HS-27A (cell line): ENCODE results near the gene NTHL1.
"Not testable (repeated sequence)": the region's sequence is repeated elsewhere in the genome, so short reads cannot be mapped to it uniquely, and the experiment has no call there.

ENCODE experiments used
- DNase-seq: peaks from one replicate; pipeline ENCODE4 v3.0.0-alpha.2; 2012; ENCODE audit warnings: low read depth, missing footprints

The NTHL1 gene

DNA sequence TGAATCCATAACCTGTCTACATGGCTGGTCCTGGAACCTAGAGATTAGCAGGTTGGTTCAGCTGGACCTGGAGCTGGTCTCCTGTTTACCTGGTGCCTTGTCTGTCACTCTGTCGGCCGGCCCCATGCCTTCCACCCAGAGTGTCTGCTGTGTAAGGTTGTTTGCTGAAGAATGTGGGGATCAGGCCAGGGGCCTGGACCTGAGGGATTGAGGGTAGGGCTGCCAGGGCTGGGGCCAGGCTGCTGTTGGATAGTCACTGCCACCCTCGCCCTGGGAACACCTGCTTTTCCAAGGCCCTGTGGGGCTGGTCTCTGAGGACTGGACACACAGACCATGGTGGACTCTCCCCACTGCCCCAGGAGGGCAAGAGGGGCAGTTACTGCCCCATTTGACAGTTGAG, 19.5 kb downstream of the NTHL1 start:
- no peak for DNase-seq

DNA sequence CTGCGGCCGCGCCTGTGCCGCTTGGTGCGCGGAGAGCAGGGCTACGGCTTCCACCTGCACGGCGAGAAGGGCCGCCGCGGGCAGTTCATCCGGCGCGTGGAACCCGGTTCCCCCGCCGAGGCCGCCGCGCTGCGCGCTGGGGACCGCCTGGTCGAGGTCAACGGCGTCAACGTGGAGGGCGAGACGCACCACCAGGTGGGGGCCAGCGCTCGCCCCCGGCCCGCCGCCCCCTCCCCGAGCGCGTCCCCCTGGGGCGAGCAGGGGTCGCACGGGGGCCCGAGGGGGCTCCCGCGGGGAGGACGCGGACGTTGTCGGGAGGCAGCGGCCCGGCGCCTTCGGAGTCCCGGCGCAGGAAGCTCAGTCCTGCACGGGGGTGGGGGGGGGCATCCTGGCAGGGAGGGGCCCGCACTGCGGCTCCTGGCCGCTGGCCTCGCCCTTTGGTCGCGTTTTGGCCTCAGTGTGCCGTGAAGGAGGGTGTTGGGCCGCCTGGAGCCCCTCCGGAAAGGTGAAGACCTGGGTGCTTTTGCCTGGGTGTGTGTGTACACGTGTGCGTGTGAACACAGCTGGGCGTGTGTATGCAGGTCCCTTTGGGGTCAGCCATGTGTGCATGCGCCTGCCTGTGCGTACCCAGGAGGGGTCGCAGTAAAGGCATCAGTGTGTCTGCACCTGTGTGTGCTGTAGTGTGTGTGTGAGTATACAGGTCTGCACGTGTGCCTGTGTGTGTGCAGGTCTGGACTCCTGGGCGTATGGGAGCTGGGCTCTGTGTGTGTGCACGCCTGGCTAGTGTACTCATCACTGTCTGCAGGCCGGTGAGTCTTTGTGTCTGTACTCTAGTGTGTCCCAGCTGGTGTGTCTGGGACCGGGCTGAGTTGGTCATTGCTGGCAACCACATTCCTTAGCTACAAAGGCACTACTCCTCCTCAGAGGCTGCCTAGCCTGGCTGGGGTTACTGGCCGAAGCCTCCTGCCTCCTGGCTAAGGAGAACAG, 20.3 kb downstream of the NTHL1 start:
- no peak for DNase-seq

DNA sequence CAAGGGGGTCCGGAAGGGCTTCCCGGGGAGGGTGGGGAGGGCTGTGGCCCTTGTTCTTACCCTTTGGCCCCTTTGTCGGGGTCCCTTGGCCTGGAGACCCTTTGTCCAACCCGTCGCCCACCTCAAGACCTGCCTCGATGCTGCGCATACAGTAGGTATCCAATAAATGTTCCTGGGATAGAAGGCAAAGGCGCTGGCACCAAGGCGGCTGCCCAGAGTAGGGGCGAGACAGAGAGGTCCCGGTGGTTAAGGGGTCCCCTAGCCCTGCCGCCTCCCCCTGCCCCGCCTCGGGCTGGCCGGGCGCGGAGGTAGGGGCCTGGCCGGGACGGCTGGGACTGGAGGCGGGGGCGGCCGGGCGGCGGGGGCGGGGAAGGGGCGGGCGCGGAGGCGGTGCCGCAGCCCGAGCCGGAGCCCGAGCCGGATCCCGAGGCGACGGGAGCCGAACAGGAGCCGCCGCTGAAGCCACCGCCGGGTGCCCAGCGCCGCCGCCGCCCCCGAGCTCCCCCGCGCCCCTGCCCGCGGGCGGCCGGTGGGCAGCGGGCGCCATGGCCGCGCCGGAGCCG, 21.1 kb downstream of the NTHL1 start, which contains the start of gene NHERF2:
Gene NHERF2 (plus strand): TSS at position 442 of the 563 bp plus-strand sequence. CDS start 104 bp downstream, at position 546.
- DNase-seq = no peak

DNA sequence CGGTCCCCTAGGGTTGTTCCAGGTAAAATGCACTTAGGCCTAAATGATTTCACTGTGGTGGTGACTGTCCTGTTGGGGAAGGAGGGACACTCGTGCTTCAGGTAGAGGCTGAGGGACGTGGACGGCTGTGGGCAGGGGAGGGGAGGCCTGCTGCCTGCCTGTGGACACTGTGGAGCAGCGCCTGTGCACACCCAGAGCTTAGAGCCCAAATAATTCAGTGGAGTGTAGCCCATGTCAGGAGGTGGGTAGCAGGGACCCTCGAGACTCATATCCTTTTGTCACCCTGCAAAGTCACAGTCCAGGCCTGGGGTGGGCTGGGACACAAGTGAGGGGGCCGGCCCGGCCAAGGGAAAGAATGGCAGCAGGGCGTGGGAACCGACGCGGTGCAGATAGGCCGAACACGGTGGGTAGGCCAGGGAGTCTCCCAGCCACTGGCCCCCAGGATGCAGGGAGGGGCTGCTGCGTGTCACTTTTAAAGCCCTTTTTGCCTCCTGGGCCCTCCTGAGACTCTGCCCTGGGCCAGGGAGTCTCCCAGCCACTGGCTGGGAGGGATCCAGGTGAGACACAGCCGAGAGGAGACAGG, 21.7 kb downstream of the NTHL1 start:
- DNase-seq = no peak

DNA sequence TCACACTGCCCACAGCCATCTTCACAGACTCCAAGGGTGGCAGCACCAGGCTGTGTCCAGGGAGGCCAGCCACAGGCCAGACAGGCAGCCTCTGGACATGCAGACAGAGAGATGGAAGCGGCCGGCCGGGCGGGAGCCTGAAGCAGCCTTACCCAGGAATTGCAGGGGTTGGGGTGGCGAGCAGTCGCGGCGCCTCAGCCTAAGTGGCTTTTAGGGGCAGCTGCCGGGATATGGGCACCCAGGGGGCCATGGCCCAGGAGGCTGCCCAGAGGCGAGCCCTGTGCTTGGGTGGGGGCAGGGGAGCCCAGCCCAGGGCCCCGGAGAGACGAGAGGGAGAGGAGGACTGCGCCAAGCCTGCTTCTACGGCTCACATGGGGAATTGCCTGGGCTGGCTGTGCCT, 22.4 kb downstream of the NTHL1 start:
- DNase-seq = no peak

DNA sequence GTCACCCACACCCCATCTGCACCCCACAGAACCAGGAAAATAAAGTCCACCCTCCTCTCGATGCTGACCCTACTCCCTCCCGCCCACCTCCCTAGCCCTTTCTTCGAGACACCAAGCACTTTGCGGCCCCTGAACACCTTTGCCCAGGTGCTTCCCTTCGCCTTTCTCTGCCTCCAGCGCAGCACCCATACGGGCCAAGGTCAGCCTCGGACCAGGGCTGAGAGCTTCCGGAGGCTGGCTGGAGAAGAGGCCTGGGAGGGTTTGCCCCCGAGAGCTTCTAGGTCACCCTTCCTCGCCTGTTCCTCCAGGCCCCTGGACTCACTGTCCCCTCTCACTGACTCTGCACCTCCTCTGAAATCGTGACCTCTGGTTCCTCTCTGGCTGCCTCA, 23.6 kb downstream of the NTHL1 start:
- DNase-seq = no peak

DNA sequence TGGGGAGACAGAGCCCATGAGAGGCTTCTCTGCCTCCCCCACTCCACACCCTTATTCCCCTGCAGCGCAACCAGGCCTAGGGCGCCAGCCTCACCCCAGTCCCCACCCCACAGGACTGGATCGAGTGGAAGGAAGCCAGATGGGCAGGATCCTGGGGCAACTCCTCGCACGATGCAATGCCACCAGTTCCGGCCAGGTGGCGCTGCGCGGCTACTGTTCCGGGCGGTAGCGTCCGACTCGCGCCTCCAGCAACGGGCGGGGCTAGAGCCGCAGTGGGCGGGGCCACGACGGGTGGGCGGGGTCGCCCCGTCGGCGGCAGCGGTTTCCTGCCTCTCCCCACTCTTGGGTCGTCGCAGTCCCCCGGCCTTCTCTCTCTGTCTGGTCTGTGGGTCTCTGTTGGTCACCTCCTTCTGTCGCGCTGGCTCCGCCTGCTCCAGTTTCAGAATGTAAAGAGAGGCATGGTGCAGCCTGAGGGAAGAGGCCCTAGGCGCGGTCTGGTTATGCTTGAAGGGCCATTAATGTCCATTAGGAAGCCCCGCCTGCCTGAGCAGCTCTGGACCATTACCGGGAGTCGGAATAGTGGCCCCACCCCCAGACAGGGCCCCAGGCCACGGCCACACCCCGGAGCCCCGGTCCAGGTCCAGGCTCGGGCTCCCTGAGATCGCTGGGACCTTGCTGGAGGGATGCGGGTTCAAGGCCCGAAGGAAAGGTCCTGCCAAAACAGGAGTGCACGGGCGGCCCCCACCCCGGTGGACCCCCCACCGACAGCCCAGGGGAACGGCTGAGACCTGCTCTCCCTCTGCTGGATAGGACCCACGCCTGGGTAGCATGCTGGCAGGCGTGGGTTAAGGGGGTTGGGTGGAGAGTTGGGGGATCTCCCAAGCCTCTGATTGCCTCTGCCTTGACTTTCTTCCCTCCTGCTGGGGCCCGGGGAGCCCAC, 24.3 kb downstream of the NTHL1 start:
- DNase-seq = peak; percentile 64

DNA sequence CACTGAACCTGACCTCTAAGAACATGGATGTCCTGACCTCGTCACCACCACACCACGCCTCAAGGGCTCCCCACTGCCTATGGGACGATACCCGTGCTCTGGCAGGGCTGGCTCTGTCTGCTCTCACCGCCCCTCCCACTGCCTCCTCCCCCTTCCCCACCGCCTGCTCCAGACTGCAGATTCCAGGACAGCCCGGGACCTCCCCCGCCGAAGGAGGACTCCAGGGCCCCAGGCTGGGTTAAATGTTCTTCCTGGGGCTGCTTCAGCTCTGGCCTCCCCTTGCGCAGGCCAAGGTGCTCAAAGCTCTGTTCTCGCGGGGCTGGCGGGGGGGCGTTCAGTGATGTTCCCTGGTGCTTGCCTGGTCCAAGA, 24.9 kb downstream of the NTHL1 start:
- DNase-seq = no peak

DNA sequence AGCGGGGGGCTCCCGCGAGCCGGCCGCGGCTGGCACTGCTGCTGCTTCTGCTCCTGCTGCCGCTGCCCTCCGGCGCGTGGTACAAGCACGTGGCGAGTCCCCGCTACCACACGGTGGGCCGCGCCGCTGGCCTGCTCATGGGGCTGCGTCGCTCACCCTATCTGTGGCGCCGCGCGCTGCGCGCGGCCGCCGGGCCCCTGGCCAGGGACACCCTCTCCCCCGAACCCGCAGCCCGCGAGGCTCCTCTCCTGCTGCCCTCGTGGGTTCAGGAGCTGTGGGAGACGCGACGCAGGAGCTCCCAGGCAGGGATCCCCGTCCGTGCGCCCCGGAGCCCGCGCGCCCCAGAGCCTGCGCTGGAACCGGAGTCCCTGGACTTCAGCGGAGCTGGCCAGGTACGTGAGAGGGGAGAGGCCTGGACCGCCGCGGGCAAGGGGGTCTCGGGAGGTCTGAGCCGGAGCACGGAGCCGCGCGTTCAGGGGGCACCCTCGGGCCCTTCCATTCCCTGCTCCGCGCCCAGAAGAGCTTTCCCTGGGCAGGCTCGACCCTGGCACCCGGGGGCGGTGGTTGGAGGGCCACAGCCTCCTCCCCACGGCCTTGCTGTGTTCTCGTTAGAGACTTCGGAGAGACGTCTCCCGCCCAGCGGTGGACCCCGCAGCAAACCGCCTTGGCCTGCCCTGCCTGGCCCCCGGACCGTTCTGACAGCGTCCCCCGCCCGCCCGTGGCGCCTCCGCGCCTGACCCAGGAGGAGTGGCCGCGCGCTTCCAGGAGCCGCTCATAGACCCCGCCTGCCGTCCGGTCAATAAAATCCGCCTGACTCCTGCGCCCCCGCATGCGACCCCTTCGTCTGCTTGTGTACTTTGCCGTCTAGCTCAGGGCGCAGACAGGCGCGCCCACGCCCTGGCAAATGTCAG, 27.5 kb downstream of the NTHL1 start:
- DNase-seq = no peak

DNA sequence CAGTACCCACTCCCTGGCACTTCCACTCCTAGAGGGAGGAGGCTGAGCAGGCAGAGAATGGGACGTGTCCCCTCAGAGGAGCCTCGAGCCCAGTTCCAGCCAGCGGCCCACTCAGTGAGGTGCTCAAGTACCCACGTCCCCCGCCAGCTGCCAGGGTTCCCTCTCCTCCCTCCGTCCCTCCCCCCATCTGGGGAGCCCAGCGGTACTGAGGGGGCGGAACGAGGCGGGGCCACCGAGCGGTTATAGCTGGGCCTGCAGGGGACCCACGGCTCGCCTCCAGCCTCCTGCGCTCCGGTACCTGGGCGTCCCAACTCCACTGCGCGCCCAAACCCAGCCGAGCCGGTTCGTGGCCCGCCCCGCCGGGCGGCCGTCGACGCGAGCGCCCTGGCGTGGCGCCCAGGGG, 28.1 kb downstream of the NTHL1 start, which contains the start of gene NPW:
Gene NPW (plus strand): TSS at position 268 of the 403 bp plus-strand sequence.
- DNase-seq = no peak

DNA sequence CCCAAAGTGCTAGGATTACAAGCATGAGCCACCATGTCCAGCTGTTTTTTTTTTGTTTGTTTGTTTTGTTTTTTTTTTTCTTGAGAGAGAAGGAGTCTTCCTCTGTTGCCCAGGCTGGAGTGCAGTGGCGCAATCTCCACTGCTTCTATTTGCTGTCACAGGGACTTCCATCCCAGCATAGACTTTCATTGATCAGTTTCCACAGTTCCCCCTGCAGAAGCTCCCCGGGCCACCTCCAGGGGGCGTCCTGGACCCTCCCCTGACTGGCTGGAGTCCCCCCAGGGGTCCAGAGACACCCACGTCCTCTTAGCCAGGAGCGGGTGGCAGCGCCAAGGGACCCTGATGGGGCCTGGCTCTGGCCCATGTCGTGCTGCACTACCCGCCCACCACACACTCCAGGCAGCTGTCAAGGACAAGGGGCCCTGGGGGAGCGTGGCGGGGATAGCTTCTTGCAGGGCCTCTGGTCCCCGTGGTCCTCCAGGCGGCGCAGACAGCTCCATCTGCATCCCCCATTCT, 31.2 kb downstream of the NTHL1 start:
- no peak for DNase-seq

DNA sequence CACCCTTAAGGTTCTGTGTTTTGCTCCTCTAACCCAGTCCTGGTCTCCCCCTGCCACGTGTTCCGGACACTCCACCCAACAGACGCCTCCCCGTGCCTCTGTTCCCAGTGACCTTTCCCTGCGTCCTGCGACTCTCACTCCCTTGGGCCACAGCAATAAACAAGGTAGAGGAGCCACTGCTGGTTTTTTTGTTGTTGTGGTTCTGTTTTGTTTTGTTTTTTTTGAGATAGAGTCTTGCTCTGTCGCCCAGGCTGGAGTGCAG, 31.8 kb downstream of the NTHL1 start:
- no peak for DNase-seq

DNA sequence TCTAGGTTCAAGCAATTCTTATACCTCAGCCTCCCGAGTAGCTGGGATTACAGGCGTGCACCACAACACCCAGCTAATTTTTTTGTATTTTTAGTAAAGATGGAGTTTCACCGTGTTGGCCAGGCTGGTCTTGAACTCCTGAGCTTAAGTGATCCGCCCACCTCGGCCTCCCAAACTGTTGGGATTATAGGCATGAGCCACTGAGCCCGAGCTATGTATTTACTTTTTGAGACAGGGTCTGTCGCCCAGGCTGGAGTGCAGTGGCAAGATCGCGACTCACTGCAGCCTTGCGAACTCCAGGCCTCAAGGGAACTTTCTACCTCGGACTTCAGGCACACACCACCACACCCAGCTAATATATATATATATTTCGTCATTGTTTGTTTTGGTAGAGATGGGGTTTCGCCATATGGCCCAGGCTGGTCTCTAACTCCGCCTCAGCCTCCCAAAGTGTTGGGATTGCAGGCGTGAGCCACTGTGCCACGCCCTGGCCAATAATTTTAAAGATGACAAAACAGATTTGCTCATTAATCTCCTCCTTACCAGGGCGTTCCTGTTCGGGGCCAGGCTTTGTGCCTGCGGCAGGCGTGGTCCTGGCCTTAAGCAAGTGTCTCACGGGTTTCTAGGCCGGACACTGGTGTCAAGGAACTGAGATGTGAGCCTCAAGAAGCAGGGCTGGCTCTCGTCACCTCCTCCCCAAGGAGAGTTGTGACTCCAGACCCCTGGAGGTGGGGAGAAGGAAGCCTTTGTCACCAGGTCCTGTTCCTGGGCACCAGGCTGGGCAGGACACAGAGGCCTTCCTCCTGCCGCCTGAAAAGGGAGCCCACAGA, 32.3 kb downstream of the NTHL1 start:
- no peak for DNase-seq

DNA sequence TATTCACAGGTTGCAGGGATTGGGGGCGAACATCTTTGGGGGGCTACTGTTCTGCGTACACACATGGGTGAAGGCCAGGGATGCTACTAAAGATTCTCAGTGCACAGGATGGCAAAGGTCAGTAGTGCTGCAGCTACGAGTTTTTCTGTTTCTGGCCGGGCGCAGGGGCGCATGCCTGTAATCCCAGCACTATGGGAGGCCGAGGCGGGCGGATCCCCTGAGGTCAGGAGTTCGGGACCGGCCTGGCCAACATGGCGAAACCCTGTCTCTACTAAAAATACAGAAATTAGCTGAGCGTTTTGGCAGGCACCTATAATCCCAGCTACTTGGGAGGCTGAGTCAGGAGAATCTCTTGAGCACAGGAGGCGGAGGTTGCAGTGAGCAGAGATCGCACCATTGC, 34.1 kb downstream of the NTHL1 start:
- DNase-seq = no peak

DNA sequence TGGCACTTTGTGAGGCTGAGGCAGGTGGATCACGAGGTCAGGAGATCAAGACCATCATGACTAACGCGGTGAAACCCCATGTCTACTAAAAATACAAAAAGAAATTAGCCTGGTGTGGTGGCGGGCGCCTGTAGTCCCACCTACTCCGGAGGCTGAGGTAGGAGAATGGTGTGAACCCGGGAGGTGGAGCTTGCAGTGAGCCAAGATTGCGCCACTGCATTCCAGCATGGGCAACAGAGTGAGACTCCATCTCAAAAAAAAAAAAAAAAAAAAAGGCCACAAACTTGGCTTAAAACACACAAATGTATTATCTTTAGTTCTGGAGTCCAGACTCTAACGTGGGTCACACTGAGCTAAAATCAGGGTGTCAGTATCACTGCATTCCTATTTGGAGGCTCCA, 35.9 kb downstream of the NTHL1 start:
- DNase-seq = not testable (repeated sequence)

DNA sequence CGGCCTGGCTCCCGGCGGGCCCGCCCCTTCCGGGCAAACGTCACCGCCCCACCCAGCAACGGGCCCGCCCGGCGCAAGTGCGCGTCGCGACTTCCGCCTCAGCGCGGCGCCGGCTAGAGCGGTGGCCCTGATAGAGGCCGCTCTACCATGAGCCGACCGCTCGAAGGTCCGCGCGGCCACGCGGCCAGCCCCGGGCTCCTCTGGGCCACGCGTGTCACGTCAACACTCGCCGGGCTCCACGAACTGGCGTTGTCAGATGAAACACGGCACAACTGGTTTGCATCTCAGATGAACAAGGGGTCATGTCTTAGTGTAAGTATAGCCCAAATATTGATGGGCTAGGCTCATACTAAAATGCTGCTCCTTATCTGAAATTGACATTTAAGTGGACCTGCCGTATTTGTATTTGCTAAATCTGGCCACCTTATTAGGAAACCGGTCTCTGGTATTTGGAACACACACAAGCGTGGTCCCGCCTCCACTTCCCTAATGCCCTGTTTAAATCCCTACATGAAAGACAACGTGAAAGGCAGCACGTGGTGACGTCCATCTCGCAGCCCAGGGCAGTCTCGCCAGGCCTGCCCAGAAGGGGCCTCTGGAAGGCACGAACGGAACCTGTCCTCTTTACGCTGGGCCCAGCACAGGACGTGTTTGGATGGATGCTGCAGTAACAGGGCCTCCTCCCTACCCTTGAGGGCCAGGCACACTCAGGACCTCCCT, 37.7 kb downstream of the NTHL1 start, which contains the start of gene ZNF598:
Gene ZNF598 (minus strand): TSS at position 31 of the 720 bp plus-strand sequence.
- DNase-seq = peak; percentile 47

DNA sequence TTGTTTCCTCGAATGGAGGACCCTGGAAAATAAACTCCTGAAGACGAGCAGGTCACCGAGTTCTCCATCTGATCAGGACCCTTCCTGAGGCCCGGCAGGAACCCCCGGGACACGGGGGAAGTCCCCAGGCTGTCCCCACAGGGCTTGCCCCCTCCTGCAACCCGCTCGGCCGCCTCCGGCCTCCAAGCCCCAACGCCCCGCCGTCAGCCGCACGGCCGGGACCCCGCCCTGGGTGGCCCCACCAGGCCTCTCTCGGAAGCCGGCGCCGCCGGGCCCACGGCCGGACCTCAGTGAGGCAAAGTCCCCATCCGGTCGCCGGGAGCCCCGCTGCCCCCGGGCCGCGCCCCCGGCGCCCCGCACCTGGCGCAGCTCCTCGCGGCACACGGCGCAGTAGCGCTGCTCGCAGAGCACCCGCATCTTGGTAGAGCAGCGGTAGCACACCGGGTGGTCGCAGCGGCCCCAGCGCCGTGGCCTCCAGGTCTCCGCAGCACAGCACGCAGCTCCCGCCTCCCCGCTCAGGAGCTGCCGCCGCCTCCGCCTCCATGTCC, 38.4 kb downstream of the NTHL1 start:
- no peak for DNase-seq

DNA sequence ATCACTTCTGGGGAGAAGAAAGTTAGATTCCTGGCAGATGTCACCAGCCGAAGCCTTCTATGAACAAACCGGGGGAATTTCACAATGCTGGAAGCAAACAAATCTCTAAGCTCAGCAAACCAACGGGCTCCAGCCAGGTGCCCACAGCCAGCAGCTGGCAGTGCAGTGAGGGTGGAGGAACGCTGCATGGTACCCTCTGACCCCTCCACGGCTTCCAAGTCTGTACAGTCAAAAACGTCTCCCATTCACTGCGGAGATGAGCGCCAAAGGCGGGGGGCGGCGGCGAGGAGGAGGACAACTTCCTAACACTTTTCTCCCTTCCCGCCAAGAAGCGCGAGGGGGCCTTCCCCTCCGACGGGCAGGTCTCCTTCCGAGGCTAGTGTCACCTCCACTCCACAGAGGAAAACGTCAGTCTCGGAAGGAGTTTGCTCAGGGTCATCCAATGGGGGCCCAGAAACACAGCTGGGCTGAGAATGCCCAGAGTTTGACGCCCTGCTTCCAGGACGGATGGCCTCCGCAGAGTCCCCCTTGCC, 38.9 kb downstream of the NTHL1 start:
- no peak for DNase-seq
